Activated CD8-positive, alpha-beta memory T cell treated with anti-CD3 and anti-CD28 coated beads for 48 hours (primary cell): ENCODE results near the gene FKBP5.
"Not testable (repeated sequence)": the region's sequence is repeated elsewhere in the genome, so short reads cannot be mapped to it uniquely, and the experiment has no call there.

Experiments used
- DNase-seq, 3 experiments: peaks; one replicate each; pipeline ENCODE4 v3.0.0-alpha.2; 2020; ENCODE audit warnings: low read depth in 2 of 3, low spot score in 2 of 3

FKBP5 gene

DNA sequence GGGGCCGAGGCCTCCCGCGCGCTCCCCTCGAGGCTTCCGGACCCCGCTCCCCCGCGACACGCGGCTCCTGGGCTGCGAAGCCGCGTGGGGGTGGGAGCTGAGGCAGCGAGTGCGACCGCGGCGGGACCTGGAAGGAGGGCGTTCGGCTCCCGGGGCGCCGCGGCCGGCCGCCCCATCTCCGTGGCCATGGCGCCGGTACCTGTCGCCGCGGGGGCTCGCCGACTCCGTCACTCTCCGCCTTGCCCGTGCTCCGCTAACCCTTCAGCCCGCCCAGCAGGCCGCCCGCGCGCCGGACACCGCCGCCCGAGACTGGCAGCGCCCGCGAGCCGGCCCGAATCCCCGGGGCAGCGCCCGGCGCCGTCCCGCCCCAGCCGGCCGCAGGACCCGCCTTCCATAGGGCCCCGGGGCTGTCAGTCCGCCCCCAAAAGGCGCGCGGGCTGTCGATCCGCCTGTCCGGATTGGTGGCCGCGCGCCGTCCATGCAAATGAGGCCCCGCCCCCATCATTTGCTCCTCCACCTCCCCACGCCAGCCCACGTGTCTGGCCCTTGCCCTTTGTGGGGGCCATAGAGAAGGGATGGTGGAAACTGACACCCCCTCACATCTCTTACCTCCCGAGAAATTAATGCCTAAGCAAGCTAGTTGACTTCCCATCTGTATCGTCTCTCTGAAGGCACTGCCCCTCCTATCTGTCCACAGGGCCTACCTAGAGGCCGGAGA is at the start of gene FKBP5:
TSS of gene FKBP5 (minus strand) at position 311 of the 718 bp plus-strand sequence. CDS start 46,091 bp downstream, outside the sequence.
- DNase-seq = peak; percentile 69 to 80 (median 75)

DNA sequence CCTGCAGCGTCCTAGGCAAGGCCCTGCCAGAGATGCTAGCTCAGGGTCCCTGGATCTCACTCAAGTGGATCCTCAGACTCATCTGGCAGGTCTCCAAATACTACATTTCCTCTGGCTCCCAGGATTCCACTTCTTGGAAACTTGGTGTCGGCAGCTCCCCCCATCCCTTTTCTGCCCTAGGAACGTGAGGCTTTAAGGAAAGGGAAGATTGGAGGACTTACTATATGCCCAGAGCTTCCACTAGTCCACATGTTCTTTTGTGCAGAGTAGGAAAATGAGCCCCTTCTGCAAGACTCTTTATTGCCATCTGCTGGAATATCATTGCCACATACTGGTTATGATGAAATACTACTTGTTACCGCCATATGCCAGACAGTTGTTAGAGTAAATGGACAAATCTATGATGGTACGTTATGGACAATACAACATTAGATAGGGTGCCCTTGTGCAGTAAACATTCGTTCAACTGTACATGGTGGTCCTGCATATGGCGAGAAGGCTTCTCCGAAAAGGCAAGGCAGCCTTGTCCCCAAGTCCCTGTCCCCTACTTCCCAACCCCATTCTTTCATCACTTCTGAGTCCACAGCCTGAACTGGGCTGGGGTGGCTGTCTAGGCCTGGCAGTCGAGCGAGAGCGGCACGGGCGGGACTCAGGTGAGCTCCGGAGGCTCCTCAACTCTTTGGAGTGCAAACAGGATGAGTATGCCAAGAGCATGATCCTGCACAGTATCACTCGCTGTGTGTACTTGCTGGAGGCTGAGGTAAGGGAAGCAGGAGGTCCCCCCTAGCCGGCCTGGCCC is 48.9 kb upstream of the FKBP5 start:
- no peak for DNase-seq

DNA sequence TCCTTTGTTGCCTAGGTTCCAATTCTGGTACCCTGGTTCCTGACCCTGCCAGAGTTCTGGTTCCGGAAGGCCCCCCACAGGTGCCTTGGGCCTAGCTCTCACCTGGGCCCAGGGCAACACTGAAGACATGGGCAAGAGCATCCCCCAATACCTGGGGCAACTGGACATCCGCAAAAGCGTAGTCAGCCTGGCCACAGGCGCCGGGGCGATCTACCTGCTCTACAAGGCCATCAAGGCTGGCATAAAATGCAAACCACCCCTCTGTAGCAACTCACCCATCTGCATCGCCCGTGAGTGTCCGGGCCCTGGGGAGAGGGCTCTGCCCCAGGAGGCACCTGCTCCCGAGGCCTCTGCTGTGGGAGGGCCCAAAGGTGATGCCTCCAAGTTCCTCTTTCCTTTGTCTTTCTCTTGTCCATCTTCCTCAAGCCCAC is 48.3 kb upstream of the FKBP5 start, which contains the start of gene ARMC12:
TSS of gene ARMC12 (plus strand) at position 51 of the 431 bp plus-strand sequence. CDS start at position 128, 77 bp downstream.
- no peak for DNase-seq

DNA sequence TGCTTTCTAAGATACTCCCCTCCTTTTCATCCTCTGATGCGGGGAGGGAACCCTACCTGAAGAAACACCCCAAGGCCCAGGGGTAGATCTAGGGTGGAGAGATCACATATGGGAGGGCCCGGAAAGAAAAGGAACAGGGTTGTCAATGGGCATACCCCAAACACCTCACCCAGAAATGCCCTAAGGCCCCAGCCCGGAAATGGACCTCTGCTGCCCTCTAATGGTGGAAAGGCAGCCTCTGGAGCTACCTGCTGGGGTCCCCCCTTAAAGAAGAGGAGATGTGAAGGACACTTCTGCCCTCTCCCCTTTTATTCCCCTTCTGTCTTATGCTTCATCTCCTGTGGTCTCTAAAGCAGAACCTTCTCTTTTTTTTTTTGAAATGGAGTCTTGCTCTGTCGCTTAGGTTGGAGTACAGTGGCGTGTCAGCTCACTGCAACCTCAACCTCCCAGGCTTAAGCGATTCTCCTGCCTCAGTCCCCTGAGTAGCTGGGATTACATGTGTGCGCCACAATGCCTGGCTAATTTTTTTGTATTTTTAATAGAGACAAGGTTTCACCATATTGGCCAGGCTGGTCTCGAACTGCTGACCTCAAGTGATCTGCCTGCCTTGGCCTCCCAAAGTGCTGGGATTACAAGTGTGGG is 47.7 kb upstream of the FKBP5 start:
- DNase-seq = peak in 2 of 3 experiments; percentile 81 to 89

DNA sequence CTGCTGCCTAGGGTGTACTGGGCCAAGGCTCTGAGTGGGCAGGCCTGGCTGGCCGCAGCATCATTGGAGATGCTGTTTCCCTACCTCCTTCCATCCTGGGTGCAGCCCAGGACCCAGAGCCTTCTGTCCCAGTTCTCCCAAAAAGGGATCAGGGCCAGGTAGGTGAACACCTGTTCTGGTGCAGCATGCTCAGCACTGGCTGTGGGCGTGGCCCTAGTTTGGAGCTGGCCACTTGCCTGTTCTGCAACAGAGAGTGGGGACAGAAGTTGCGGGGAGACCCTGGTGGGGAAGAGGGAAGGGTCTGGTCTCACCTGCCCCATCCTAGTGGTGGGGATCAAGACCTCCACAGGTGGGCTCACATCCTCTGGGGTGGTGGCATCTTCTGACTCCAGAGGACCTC is 46.7 kb upstream of the FKBP5 start:
- no peak for DNase-seq

DNA sequence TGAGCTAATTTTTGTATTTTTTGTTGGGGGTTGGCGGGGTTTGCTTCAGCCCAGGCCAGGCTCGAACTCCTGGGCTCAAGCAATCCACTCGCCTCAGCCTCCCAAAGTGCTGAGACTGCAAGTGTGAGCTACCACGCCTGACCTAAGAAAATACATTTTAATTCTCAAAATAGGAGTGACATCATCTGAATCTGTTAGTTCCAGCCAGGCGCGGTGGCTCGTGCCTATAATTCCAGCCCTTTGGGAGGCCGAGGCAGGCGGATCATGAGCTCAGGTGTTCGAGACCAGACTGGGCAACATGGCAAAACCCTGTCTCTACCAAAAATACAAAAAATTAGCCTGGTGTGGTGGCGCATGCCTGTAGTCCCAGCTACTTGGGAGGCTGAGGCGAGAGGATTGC is 45.6 kb upstream of the FKBP5 start:
- not testable (repeated sequence) for DNase-seq

DNA sequence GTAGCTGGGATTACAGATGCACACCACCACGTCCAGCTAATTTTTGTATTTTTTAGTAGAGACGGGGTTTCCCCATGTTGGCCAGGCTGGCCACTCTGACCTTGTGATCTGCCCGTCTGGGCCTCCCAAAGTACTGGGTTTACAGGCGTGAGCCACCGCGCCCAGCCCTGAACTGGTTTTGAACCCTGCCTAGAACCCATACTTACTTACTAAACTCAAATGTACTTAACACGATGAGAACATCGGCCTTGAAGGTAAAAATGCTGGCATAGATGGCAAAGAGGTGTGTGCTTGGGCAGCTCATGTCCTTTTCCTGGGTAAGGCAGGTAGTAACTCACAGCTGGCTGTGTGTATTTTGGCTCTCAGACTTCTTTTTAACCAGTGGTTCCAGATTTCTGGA is 44.9 kb upstream of the FKBP5 start:
- no peak for DNase-seq

DNA sequence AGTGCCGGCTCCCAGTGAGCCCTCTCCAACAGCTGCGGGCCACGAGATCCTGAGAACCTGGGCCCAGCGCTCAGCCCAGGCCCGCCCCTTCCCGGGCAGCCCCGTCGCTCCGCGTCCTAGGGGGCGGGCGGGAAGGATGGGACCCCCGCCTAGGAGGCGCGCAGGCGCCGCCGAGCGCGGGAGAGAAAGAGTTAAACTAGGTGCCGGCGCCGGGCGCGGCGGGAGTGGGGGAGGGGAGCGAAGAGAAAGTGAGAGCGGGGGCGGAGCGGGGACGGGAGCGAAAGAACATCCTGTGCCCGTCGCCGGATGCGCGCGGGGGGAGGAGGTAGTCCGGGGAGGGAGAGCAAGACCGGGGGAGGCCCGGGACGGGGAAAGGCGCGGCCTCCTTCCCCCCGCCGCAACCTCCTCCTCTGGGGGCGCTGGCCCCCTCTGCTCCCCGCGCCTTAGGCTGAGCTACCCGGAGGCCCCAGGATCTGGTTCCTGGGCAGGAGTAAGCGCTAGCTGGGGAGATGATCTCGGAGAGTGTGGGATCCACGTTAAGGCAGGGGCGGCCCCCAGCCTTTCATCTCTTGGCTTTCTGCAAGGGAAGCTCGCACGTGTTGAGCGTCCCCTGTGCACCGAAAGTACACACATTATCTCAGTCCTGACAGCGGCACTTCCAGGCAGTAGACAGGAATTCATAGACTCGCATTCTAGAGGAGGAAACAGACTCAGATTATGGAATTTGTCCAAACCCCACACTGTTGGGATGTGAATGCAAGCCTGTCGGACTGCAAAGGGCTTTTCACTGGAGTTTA is 43.2 kb upstream of the FKBP5 start:
- peak; percentile 87 to 94 (median 93) for DNase-seq

DNA sequence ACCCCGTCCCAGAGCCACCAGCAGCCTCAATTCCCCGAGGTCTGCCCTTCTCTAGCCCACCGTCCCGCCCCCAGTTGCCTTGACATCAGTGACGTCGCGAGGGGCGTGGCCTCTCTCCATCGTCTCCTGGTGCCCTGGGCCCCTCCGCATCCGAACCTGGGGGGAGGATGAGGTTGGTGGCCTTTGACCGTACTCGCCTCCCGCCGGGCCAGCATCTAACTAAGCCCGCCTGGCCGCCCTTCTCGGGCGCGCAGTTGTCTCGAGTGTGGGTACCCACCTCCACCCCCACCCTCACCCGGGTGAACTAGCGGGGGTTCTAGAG is 42.7 kb upstream of the FKBP5 start:
- DNase-seq = peak; percentile 83 to 96 (median 91)

DNA sequence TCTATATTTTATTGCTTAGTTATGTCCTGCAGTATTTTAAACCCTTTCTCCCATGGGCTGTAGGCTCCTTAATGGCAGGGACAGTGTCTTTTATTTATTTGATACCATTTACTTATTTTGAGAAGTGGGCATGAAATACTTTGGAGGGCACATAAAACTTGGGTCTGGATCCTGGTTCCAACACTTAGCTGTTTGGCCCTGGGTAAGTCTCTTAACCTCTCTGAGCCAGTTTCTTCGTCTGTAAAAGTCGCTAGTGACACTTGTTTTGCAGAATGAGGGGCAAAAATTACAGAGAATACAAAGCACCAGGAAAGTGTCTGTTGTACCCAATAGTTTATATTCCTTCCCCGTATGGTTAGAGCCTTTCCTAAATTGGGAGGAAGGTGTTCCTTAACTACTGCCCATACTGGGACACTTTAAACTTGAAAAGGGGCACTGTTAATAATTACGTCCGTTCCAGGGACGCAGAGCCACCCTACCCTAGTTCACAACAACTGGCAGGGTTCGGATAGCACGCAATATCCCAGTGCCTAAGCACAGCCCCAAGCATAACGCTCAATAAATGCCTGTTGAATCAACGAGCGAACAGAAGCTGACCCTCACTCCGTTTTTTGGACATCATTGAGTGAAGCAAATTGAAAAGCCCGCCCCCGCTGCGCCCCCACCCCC is 42.2 kb upstream of the FKBP5 start:
- no peak for DNase-seq

DNA sequence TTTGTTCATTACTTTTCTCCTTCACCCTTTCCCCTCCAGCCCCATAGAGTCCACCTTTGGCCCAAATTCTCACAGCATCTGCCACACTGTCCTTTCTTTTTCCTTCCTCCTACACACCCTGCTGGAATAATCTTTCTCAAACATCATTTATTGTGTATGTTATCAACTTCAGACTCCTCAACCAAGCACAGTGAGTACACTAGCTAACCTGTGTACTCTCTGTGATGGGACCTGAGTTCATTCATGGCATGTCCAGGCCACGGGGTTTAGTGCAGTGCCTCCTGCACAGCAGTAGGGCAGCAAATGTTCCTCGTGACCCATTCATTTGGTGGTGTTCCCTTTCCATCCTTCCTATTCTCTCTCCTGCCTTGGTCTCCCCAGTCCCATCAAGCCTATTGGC is 41.0 kb upstream of the FKBP5 start:
- no peak for DNase-seq

DNA sequence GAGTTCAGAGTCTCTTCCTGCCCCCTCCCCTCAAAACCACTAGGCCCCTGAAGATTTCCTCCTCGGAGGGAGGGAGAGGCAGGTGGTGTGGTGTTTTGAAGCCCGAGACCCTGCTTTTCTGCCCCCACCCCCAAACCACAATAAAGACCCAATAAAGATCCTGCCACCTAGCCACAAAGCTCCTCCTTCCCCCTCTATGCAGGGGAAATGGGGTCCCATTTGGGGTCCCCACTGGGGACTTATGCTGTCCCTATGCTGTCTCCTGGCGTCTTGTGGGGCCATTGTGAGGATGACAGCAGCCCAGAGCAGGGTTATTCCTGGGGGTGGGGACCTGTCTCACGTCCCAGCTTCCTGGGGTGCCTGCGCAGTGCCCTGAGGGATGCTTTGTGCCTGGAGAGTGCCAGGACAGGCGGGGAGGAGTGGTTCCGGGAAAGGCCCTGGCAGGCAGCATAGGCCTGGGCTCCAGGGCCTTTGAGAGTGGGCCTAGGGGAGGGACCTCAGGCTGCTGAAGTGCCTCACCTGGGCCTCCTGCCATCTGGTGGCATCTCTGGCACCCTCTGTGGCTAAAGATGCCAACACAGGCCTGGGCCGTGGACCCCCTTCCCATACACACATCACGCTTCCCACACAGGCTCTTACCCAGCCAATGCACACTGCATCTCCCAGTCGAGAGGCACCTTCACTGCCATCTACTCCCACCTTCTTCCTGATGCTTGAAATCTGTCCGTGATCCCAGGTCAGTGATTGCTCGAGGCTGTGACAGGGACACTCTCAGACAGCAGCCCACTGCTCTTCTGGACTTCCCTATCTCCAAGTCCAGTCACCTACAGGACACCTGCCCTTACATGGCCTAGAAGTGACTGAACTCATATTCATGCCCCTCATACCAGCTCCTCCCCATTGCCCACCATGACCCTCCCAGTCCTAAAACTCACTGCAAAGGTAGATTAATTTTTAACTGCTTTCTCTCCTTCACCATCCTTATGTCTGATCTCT is 40.3 kb upstream of the FKBP5 start:
- DNase-seq = no peak

DNA sequence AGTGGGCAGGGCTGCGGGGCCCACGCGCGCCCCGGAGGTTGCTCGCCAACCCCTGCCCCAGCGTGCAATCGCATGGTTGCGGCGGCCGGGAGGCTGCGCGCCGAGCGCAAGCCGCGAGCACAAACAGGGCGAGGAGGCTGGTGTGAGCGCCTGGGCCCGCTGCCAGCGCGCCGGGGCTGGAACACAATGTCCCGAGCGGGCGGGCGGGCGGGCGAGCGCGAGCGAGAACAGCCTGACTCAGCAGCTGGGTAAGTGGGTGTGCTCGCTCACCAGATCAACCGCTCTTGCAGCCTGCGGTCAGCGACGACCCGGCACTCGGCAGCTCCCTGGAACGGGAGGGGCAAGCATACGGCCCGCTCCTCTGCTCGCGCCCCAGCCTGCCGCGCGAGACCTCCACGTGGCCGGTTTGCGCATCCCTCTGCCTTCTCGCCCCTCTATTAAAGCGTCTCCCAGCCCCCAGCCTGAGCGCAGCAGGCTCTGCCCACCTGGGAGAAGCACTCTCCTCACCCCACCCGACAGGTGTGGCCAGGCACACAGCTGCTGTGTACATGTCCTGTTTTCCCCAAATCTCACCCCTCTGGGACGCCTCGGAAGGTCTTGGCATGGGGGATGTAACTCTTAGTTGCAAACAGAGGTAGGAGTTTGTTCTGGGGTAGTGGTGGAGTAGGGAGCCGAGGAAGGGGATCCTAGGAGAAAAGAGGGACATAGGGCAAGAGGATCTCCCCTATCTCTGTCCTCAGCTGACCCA is 39.4 kb upstream of the FKBP5 start:
- peak; percentile 62 to 77 (median 66) for DNase-seq

DNA sequence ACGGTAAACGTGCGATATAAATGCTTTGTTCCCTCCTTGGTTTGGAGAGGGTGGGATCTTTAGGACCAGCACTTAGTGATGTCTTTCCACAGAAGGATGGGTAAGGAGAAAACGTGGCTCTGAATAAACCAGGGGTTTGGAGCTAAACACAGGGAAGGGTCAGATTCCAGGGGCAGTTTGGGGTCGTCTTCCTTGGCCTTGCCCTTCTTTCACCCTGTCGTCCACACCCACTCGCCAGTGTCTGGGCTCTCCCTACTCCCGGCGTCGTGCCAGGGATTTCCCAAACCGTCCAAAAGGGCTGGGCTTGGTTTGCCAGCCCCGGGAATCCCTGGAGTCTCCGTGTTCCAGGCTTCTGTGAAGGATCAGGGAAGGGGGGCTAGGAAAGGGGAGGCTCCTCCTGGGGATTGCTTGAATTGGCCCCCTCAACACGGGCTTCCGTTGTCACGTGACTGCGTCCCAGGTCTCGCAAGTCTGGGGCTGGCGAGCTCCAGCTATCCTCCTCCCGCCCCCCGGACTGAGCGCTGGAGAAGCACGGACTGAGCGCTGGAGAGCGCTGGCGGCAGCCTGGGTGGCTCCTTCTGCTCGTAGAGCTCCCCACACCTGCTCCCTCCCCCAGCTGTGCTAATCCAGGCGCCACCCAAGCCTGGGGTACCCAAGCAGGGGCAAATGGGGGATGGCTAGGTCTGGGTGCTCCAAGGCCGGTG is 38.7 kb upstream of the FKBP5 start:
- DNase-seq = no peak

DNA sequence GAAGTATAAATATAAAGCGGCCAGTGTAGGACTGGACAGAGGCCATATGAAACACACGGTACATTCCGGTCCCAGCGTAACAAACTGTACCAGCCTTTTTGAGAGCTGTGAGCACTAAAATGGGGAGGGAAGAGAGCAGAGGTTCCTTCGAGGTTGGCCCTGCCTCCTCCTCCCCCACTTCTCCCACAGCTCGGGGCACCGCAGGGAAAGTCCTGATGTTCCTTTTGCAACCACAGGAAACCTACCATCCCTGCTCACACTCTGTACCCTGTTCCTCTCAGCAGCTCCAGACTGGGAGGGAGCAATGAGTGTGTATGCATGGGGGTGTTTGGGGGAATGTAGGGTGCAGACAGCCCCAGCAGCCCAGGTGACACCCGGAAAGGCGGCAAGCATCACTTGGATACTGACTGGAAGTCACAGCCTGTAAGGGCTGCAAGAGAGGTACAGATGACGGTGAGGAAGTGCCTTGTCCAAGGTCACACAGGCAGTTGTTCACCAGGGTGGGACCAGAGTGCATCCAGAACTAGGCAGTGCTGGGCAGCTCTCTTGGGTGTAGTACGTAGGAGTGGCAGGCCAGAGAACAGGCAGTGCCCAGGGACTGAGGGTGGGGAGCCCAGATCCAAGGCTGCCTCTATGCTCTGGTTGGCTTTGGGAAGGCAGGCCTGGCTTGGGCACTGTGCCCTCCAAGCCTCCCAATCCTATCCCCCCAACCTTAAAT is 37.2 kb upstream of the FKBP5 start:
- no peak for DNase-seq

DNA sequence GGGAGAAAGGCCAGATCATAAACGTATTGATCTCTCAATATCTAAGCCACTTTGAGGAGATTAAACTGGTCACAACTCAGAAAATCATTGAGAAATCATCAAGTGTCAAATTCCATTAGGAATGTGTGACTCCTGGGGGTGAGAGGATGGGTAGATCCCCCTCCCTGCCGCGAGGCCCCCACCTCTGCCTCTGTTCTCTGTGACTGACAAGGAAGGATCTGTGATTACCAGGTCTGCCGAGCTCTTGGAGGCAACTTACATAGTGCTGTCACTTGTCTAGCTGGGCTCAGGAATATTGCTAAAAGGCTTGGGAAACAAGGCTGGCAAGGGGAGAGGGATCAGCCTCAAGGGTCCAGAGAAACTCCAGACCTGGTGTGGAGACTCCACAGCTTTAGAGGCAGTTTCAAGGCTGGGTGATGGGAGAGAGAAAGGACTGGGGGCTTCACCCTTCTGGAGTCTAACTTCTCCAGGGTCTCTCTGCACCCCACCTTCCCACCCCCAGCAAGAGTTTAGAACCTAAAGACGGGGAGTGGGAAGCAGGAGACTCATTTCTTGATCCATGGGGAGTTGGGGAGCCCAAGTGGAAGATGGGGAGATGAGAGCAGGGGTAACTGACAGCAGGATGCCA is 36.5 kb upstream of the FKBP5 start:
- no peak for DNase-seq

DNA sequence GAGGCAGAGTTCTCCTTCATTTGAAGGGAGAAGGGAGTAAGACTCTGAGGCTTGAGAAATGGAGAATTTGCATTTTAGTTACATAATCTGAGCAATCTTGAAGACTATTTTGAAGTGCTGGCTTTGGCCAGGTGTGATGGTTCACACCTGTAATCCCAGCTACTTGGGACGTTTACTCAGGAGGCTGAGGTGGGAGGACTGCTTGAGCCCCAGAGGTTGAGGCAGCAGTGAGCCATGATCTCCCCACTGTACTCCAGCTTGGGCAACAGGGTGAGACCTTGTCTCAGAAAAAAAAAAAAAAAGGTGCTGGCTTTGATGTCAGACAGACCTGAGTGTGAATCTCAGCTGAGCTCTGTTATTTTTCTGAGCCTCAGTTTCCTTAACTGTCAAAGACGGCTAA is 35.8 kb upstream of the FKBP5 start:
- DNase-seq = no peak
